HG02943 (cell line): ENCODE measurements around the gene DDX6.
"Not testable (repeated sequence)": the region's sequence is repeated elsewhere in the genome, so short reads cannot be mapped to it uniquely, and the experiment has no call there.

Experiments used
- ATAC-seq: cut with Tn5 transposase; IDR thresholded peaks from one replicate; pipeline ENCODE4 v1.9.1; 2021; ENCODE audit warnings: mild to moderate bottlenecking, low read depth, moderate library complexity; ENCODE audit not compliant: unreplicated experiment

DDX6 gene

GRCh38 chr11:118792570-118793124, 1.7 kb upstream of the DDX6 start:
- ATAC-seq, result peak; percentile 52

GRCh38 chr11:118791961-118792569, 1.1 kb upstream of the DDX6 start:
- ATAC-seq, result no peak

- peak; percentile 28 for ATAC-seq
Observed at GRCh38 chr11:118790357-118791110, 430 bp downstream of the DDX6 start.

GRCh38 chr11:118789501-118790356, 1.2 kb downstream of the DDX6 start:
- no peak for ATAC-seq

GRCh38 chr11:118786657-118787056, 4.3 kb downstream of the DDX6 start:
- no peak for ATAC-seq

GRCh38 chr11:118785362-118785761, 5.6 kb downstream of the DDX6 start:
- no peak for ATAC-seq

- no peak for ATAC-seq
Observed at GRCh38 chr11:118783724-118784495, 7.1 kb downstream of the DDX6 start.

- ATAC-seq, result not testable (repeated sequence)
Observed at GRCh38 chr11:118783324-118783723, 7.6 kb downstream of the DDX6 start.

GRCh38 chr11:118778898-118779297, 12.1 kb downstream of the DDX6 start:
- no peak for ATAC-seq

- ATAC-seq, result no peak
Observed at GRCh38 chr11:118774032-118774431, 16.9 kb downstream of the DDX6 start.

GRCh38 chr11:118771547-118772288, 19.2 kb downstream of the DDX6 start:
- ATAC-seq, result no peak

- ATAC-seq, result no peak
Observed at GRCh38 chr11:118768690-118769089, 22.3 kb downstream of the DDX6 start.

GRCh38 chr11:118766035-118766434, 24.9 kb downstream of the DDX6 start:
- no peak for ATAC-seq

- ATAC-seq, result not testable (repeated sequence)
Observed at GRCh38 chr11:118765095-118765691, 25.8 kb downstream of the DDX6 start.

GRCh38 chr11:118763041-118763440, 27.9 kb downstream of the DDX6 start:
- ATAC-seq, result no peak

- not testable (repeated sequence) for ATAC-seq
Observed at GRCh38 chr11:118761981-118762380, 29.0 kb downstream of the DDX6 start.

- no peak for ATAC-seq
Observed at GRCh38 chr11:118757876-118758399, 33.0 kb downstream of the DDX6 start.

GRCh38 chr11:118752654-118753053, 38.3 kb downstream of the DDX6 start:
- no peak for ATAC-seq

GRCh38 chr11:118749429-118749828, 41.5 kb downstream of the DDX6 start:
- ATAC-seq, result no peak
